IMR-90 (cell line): ENCODE results near the gene RAPGEF5. TPM values are rescaled to one million over a fixed set of nuclear protein-coding genes. Genes with fewer than 3 reads are reported as not detected.

Experiments used
- ATAC-seq: fragments of 200-7000 bp; cut with Tn5 transposase; 2 replicates; pipeline ENCODE4 v1.9.1; 2020; ENCODE audit warnings: low read depth, mild to moderate bottlenecking, moderate library complexity
- BruUV-seq: library from RNA; stranded (reverse); fragments of 400-500 nt; replicated peaks from 2 replicates; lab custom pipeline; 2021; lab: Mats Ljungman, UMichigan
- CTCF ChIA-PET: fragments of 300-600 bp; formaldehyde crosslinking; extraction: SDS; loops from one replicate; lab custom pipeline; 2021; ENCODE audit warnings: antibody characterized with exemption; lab: Yijun Ruan, JAX
- POLR2A ChIA-PET: fragments of 300-600 bp; sonication (Branson Sonifier 250); formaldehyde crosslinking; loops from one replicate; lab custom pipeline; 2022; ENCODE audit warnings: antibody characterized with exemption; ENCODE audit not compliant: unreplicated experiment; lab: Charles Lee
- DNase-seq: peaks from one replicate; pipeline ENCODE4 v3.0.0; 2013
- H2AFZ ChIP-seq: replicated peaks from 2 replicates; pipeline ENCODE3; 2013; ENCODE audit warnings: low read length, mild to moderate bottlenecking; ENCODE audit not compliant: poor library complexity
- H2AK5ac ChIP-seq: 2 replicates; pipeline ENCODE4 v1.6.1; 2013; ENCODE audit warnings: low read depth, low read length, inconsistent platforms
- H2AK9ac ChIP-seq: replicated peaks from 2 replicates; pipeline ENCODE3; 2013; ENCODE audit warnings: mild to moderate bottlenecking, low read depth, low read length, moderate library complexity; ENCODE audit not compliant: poor library complexity
- H2BK120ac ChIP-seq: 2 replicates; pipeline ENCODE4 v1.6.1; 2013; ENCODE audit warnings: low read depth, low read length, inconsistent platforms
- H2BK15ac ChIP-seq: 3 replicates; pipeline ENCODE4 v1.6.1; 2013; ENCODE audit warnings: low read depth, low read length, inconsistent platforms
- H2BK20ac ChIP-seq: 2 replicates; pipeline ENCODE4 v1.6.1; 2013; ENCODE audit warnings: low read depth, mild to moderate bottlenecking, inconsistent platforms, low read length, moderate library complexity
- H2BK5ac ChIP-seq: 2 replicates; pipeline ENCODE4 v1.6.1; 2013; ENCODE audit warnings: mild to moderate bottlenecking, low read depth, low read length, inconsistent platforms; ENCODE audit not compliant: poor library complexity, severe bottlenecking
- H3K14ac ChIP-seq: replicated peaks from 2 replicates; pipeline ENCODE4 v1.6.1; 2013; ENCODE audit warnings: low read depth, low read length, inconsistent platforms
- H3K18ac ChIP-seq: 2 replicates; pipeline ENCODE4 v1.6.1; 2013; ENCODE audit warnings: low read depth, low read length, control low read depth
- H3K23ac ChIP-seq: 2 replicates; pipeline ENCODE4 v1.6.1; 2013; ENCODE audit warnings: low read depth, low read length, inconsistent platforms
- H3K27ac ChIP-seq: 2 replicates; pipeline ENCODE4 v1.5.1; 2013; ENCODE audit warnings: mild to moderate bottlenecking, control low read depth, low read length; ENCODE audit not compliant: insufficient read depth
- H3K27me3 ChIP-seq: 2 replicates; pipeline ENCODE4 v1.6.1; 2013; ENCODE audit warnings: low read length; ENCODE audit not compliant: control insufficient read depth, insufficient read depth
- H3K36me3 ChIP-seq: 2 replicates; pipeline ENCODE4 v1.6.1; 2013; ENCODE audit warnings: low read length, mixed read lengths; ENCODE audit not compliant: control insufficient read depth, insufficient read depth
- H3K4ac ChIP-seq: 2 replicates; pipeline ENCODE4 v1.6.1; 2013; ENCODE audit warnings: low read depth, low read length, inconsistent platforms
- H3K4me1 ChIP-seq: 2 replicates; pipeline ENCODE4 v1.6.1; 2013; ENCODE audit warnings: low read length, mixed read lengths; ENCODE audit not compliant: control insufficient read depth, insufficient read depth
- H3K4me2 ChIP-seq: 2 replicates; pipeline ENCODE4 v1.6.1; 2013; ENCODE audit warnings: low read depth, mild to moderate bottlenecking, control low read depth, low read length, moderate library complexity
- H3K4me3 ChIP-seq: 2 replicates; pipeline ENCODE4 v1.5.1; 2013; ENCODE audit warnings: low read depth, mild to moderate bottlenecking, control low read depth, low read length, moderate library complexity; ENCODE audit not compliant: insufficient read depth
- H3K56ac ChIP-seq: 2 replicates; pipeline ENCODE4 v1.6.1; 2013; ENCODE audit warnings: low read length, inconsistent platforms; ENCODE audit not compliant: insufficient read depth; ENCODE audit errors: extremely low read depth
- H3K79me1 ChIP-seq, 2 experiments: 2 replicates each; pipeline ENCODE4 v1.6.1; 2013; ENCODE audit warnings: low read length in 2 of 2, inconsistent platforms in 1 of 2, low read depth in 1 of 2
- H3K9ac ChIP-seq: 2 replicates; pipeline ENCODE4 v1.6.1; 2013; ENCODE audit warnings: low read depth, low read length, control low read depth
- H3K9me1 ChIP-seq: 2 replicates; pipeline ENCODE4 v1.6.1; 2013; ENCODE audit warnings: low read length, inconsistent platforms; ENCODE audit not compliant: insufficient read depth
- H3K9me3 ChIP-seq: 2 replicates; pipeline ENCODE4 v1.6.1; 2013; ENCODE audit warnings: low read length; ENCODE audit not compliant: control insufficient read depth, insufficient read depth
- H4K20me1 ChIP-seq: 2 replicates; pipeline ENCODE4 v1.6.1; 2013; ENCODE audit warnings: low read length, inconsistent platforms; ENCODE audit not compliant: insufficient read depth
- H4K5ac ChIP-seq: 2 replicates; pipeline ENCODE4 v1.6.1; 2013; ENCODE audit warnings: mild to moderate bottlenecking, low read depth, low read length, control low read depth
- H4K8ac ChIP-seq, 2 experiments: 2 replicates each; pipeline ENCODE4 v1.6.1; 2013; ENCODE audit warnings: low read depth in 2 of 2, low read length in 2 of 2, control low read depth in 1 of 2, inconsistent platforms in 1 of 2
- H4K91ac ChIP-seq: 2 replicates; pipeline ENCODE4 v1.6.1; 2013; ENCODE audit warnings: low read depth, low read length, inconsistent platforms; ENCODE audit not compliant: insufficient read depth
- BHLHE40 ChIP-seq: fragments of 150-350 bp; IDR thresholded peaks from 2 replicates; pipeline ENCODE4 v1.6.1; 2016; ENCODE audit warnings: mild to moderate bottlenecking, low read depth, low read length
- CEBPB ChIP-seq: IDR thresholded peaks from 2 replicates; pipeline ENCODE4 v1.6.1; 2012; ENCODE audit warnings: low read depth, low read length, improper control_type of control experiment
- MXI1 ChIP-seq: IDR thresholded peaks from 2 replicates; pipeline ENCODE4 v1.6.1; 2012; ENCODE audit warnings: low read depth, mild to moderate bottlenecking, low read length, moderate library complexity, borderline replicate concordance
- NFE2L2 ChIP-seq: fragments of 150-350 bp; IDR thresholded peaks from 2 replicates; pipeline ENCODE4 v1.6.1; 2016; ENCODE audit warnings: low read depth, mild to moderate bottlenecking, low read length
- POLR2A ChIP-seq: IDR thresholded peaks from 2 replicates; pipeline ENCODE4 v1.6.1; 2012; ENCODE audit warnings: mild to moderate bottlenecking, low read depth, low read length
- RCOR1 ChIP-seq: IDR thresholded peaks from 2 replicates; pipeline ENCODE4 v1.6.1; 2012; ENCODE audit warnings: mild to moderate bottlenecking, low read length, improper control_type of control experiment; ENCODE audit not compliant: insufficient replicate concordance
- RFX5 ChIP-seq: IDR thresholded peaks from 2 replicates; pipeline ENCODE4 v1.8.0; 2012; ENCODE audit warnings: low read depth, mild to moderate bottlenecking, low read length, moderate library complexity
- WGBS, 2 experiments: methylation state at CpG; one replicate each; pipeline versions ENCODE4 v1.1.5 to v1.1.7; 2013; ENCODE audit warnings: missing lambda C conversion rate in 2 of 2; ENCODE audit not compliant: insufficient read length in 1 of 2; ENCODE audit errors: extremely low coverage in 2 of 2; 5-methylcytosine and 5-hydroxymethylcytosine counted together
- dilution Hi-C: fragments of 300-500 bp; cut with HindIII; formaldehyde crosslinking; loops from one replicate; pipeline ENCODE4 v1.14.3; 2018; ENCODE audit warnings: low sequenced_read_pairs; ENCODE audit not compliant: unreplicated experiment
- in situ Hi-C: fragments of 300-500 bp; cut with MboI; formaldehyde crosslinking; loops from 3 replicates; pipeline ENCODE4 v1.14.3; 2019; ENCODE audit warnings: low sequenced_read_pairs, inconsistent platforms, mixed read lengths
- intact Hi-C: fragments of 100-400 bp; cut with micrococcal nuclease; formaldehyde crosslinking; loops from 2 replicates; pipeline ENCODE4 v1.10.0; 2022
- polyA plus RNA-seq, 3 experiments: library from polyadenylated mRNA; depleted of rRNA; stranded (reverse); fragments of >200 nt; gene quantifications; 2 replicates each; pipeline ENCODE4 v1.2.3, GENCODE V29; 2012; ENCODE audit warnings: low replicate concordance in 1 of 3
- total RNA-seq: library from RNA; depleted of rRNA; stranded (reverse); fragments of >200 nt; gene quantifications from 2 replicates; pipeline ENCODE4 v1.2.3, GENCODE V29; 2012
- TF ChIP-seq, protein P1 (sequence below): fragments of 150-350 bp; IDR thresholded peaks from 2 replicates; pipeline ENCODE4 v1.6.1; 2017; ENCODE audit warnings: mild to moderate bottlenecking, antibody characterized with exemption, low read length, low read depth
- TF ChIP-seq, protein P2 (sequence below): fragments of 150-350 bp; IDR thresholded peaks from 2 replicates; pipeline ENCODE4 v1.6.1; 2016; ENCODE audit warnings: low read depth, mild to moderate bottlenecking, low read length, moderate library complexity, borderline replicate concordance
- TF ChIP-seq, protein P3 (sequence below): conservative IDR thresholded peaks from 2 replicates; pipeline ENCODE4 v1.5.1; 2012; ENCODE audit warnings: mild to moderate bottlenecking, low read depth, low read length, improper control_type of control experiment

Gene RAPGEF5
- total and polyA plus RNA-seq, 2 of the 4 experiments (the other 2 are of a cell fraction) = 0.05 to 0.18 TPM

DNA sequence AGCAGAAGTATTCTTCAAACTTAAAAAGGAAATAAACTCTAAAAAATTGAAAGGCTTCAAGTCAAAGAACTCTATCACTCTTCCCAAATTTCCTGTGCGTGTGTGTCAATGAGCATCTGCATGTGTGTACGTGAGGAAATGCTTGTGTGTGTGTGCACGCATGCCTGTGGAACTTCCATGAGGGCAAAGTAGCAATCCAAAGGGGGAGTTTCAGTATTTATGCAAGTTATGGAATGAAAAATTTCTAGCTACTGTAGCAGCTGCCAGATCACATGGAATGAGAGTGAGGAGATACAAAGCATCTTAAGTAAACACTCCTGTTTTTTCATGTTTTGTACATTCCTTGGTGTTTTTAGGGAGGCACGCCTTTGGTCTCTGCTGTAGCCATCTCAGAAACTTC lies 152.6 kb downstream of the RAPGEF5 start:
- no peak overlapping the region for H3K27ac ChIP-seq
- no peak overlapping the region for H2AFZ ChIP-seq
- H2BK20ac ChIP-seq = no peak overlapping the region
- H3K56ac ChIP-seq = no peak overlapping the region
- dilution Hi-C loops (no loop called here), in situ Hi-C loops (no loop called here), intact Hi-C loops (no loop called here)
- no peaks in the 10 kb centered on the region for H3K79me1 ChIP-seq
- ChIA-PET CTCF (no interaction called here), POLR2A (no interaction called here)
- H2BK5ac ChIP-seq = no peak overlapping the region
- H3K14ac ChIP-seq = no peak overlapping the region
- no peak overlapping the region for H2AK9ac ChIP-seq
- H3K9ac ChIP-seq = no peak overlapping the region
- ATAC-seq = no peak; the same call in 1 of the 2 replicates
- DNase-seq = peak; percentile 2
- no peak overlapping the region for H4K8ac ChIP-seq
- H3K4ac ChIP-seq = no peak overlapping the region
- H3K36me3 ChIP-seq = no peaks in the 10 kb centered on the region
- H3K9me1 ChIP-seq = no peaks in the 10 kb centered on the region
- H2AK5ac ChIP-seq = no peak overlapping the region
- no CpG with 5 or more reads among the region's 4 CpGs for WGBS, 2 experiments
- H2BK15ac ChIP-seq = no peak overlapping the region
- H4K91ac ChIP-seq = no peak overlapping the region
- no peaks in the 10 kb centered on the region for H4K20me1 ChIP-seq
- H3K4me2 ChIP-seq = no peak overlapping the region
- BruUV-seq = no TSS peak
- TF ChIP-seq MXI1 (no peak), BHLHE40 (no peak), POLR2A (no peak), NFE2L2 (no peak), CEBPB (no peak), RFX5 (no peak), RCOR1 (no peak)
- TF ChIP-seq, protein P1, sequence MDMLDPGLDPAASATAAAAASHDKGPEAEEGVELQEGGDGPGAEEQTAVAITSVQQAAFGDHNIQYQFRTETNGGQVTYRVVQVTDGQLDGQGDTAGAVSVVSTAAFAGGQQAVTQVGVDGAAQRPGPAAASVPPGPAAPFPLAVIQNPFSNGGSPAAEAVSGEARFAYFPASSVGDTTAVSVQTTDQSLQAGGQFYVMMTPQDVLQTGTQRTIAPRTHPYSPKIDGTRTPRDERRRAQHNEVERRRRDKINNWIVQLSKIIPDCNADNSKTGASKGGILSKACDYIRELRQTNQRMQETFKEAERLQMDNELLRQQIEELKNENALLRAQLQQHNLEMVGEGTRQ = no peak
- TF ChIP-seq, protein P2, sequence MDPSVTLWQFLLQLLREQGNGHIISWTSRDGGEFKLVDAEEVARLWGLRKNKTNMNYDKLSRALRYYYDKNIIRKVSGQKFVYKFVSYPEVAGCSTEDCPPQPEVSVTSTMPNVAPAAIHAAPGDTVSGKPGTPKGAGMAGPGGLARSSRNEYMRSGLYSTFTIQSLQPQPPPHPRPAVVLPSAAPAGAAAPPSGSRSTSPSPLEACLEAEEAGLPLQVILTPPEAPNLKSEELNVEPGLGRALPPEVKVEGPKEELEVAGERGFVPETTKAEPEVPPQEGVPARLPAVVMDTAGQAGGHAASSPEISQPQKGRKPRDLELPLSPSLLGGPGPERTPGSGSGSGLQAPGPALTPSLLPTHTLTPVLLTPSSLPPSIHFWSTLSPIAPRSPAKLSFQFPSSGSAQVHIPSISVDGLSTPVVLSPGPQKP = no peak
- TF ChIP-seq, protein P3, sequence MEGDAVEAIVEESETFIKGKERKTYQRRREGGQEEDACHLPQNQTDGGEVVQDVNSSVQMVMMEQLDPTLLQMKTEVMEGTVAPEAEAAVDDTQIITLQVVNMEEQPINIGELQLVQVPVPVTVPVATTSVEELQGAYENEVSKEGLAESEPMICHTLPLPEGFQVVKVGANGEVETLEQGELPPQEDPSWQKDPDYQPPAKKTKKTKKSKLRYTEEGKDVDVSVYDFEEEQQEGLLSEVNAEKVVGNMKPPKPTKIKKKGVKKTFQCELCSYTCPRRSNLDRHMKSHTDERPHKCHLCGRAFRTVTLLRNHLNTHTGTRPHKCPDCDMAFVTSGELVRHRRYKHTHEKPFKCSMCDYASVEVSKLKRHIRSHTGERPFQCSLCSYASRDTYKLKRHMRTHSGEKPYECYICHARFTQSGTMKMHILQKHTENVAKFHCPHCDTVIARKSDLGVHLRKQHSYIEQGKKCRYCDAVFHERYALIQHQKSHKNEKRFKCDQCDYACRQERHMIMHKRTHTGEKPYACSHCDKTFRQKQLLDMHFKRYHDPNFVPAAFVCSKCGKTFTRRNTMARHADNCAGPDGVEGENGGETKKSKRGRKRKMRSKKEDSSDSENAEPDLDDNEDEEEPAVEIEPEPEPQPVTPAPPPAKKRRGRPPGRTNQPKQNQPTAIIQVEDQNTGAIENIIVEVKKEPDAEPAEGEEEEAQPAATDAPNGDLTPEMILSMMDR = no peak
- H3K27me3 ChIP-seq = peaks cover 2% of the 10 kb centered on the region; the same call in 1 of the 2 replicates
- no peaks in the 10 kb centered on the region for H3K4me1 ChIP-seq
- no peak overlapping the region for H2BK120ac ChIP-seq
- H3K23ac ChIP-seq = no peak overlapping the region
- no peak overlapping the region for H3K4me3 ChIP-seq
- H3K18ac ChIP-seq = no peak overlapping the region
- no peak overlapping the region for H4K5ac ChIP-seq
- no peaks in the 10 kb centered on the region for H3K9me3 ChIP-seq
